ENCODE results near the gene TMEM273. TPM values are rescaled to one million over a fixed set of nuclear protein-coding genes. Genes with fewer than 3 reads are reported as not detected.

TMEM273 gene
- total RNA-seq, 2 donors from 2014 or later, result 9.6 to 14.8 TPM

DNA sequence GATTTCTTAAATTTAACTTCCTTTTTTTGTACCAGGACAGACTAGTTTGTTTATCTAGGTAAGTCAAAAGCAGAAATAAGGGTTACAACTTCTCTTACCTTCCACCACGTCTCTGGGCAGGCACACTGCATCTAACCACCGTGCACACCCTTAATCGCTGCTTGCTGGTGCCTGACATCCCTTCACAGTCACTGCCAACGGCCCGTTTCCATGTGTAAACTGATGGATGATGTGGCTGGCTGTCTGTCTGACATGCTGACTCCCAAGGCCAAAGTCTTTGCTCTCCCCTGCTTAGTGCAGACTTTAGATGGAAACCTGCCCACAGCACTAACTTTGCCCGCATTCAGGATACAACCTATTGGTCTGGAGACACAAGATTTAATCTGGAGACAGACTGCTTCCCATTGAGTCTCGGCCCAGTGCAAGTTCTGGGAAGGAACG, 1.1 kb downstream of the TMEM273 start:
- Histone ChIP-seq H3K27ac (no peak overlapping the region), H3K4me3 (peak overlapping the region; percentile 37), H3K4me1 (ENCODE audit: control insufficient read depth in 1 of 2, low read depth in 2 of 2) (peaks cover 9 to 18% of the 10 kb centered on the region in 2 donors), H3K27me3 (replicated peaks; ENCODE audit: insufficient read depth) (no peaks in the 10 kb centered on the region), H3K36me3 (no peaks in the 10 kb centered on the region), H3K9me3 (no peaks in the 10 kb centered on the region)
- ATAC-seq (ENCODE audit: insufficient number of reproducible peaks, low FRiP score, low read depth) (no peak), DNase-seq (ENCODE audit: low spot score) (no peak)
- TF ChIP-seq, protein P1, sequence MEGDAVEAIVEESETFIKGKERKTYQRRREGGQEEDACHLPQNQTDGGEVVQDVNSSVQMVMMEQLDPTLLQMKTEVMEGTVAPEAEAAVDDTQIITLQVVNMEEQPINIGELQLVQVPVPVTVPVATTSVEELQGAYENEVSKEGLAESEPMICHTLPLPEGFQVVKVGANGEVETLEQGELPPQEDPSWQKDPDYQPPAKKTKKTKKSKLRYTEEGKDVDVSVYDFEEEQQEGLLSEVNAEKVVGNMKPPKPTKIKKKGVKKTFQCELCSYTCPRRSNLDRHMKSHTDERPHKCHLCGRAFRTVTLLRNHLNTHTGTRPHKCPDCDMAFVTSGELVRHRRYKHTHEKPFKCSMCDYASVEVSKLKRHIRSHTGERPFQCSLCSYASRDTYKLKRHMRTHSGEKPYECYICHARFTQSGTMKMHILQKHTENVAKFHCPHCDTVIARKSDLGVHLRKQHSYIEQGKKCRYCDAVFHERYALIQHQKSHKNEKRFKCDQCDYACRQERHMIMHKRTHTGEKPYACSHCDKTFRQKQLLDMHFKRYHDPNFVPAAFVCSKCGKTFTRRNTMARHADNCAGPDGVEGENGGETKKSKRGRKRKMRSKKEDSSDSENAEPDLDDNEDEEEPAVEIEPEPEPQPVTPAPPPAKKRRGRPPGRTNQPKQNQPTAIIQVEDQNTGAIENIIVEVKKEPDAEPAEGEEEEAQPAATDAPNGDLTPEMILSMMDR (IDR thresholded peaks at IDR 0.05), result no peak

DNA sequence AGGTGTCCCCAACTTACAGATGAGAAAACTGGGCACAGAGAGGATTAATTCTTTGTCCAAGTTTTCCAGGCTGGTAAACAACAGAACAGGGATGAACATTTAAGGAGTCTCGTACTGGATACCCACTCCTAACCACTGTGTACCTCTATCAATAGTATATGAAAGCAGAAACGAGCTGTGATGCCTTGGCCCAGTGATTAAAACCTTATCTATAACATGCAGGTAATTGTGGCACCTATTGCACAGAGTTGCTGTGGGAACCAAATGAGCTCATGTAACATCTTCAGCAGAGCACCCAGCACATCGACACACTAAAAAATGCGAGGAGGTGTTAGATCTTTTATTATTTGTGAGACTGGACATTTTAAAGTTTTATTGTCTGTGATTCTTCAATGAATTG, 1.6 kb downstream of the TMEM273 start:
- peaks cover 9 to 18% of the 10 kb centered on the region in 2 donors for H3K4me1 ChIP-seq (ENCODE audit: control insufficient read depth in 1 of 2, low read depth in 2 of 2)
- DNase-seq (ENCODE audit: low spot score), result no peak
- TF ChIP-seq, protein P1 (IDR thresholded peaks at IDR 0.05), result no peak

DNA sequence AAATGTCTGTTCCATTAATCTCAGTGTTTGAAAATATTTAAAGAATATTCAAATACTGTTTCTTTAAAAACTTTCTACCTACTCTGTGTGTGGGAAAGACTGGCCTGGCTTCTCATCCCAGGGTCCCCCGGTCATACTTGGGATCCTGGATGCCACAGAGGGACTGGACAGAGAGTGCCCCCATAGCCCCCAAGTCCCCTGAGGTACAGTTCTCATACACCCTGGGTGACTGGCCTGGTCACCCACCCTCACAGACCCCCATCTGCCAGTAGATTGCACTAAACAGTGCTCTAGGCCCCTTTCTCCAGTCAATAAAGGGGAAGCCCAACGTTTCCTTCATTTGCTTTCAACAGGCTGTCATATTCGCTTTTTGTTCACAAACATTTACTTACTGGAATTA, 3.0 kb downstream of the TMEM273 start:
- Histone ChIP-seq H3K36me3 (no peaks in the 10 kb centered on the region), H3K4me1 (ENCODE audit: control insufficient read depth in 1 of 2, low read depth in 2 of 2) (peaks cover 9 to 18% of the 10 kb centered on the region in 2 donors)
- DNase-seq (ENCODE audit: low spot score), result no peak

More for the DNA sequence above, 1.6 kb downstream of the TMEM273 start:
- H3K36me3 ChIP-seq, result no peaks in the 10 kb centered on the region
- H3K9me3 ChIP-seq, result no peaks in the 10 kb centered on the region
- ATAC-seq (ENCODE audit: insufficient number of reproducible peaks, low FRiP score, low read depth), result no peak
- H3K27ac ChIP-seq, result no peak overlapping the region
- H3K4me3 ChIP-seq, result no peak overlapping the region
- no peaks in the 10 kb centered on the region for H3K27me3 ChIP-seq (replicated peaks; ENCODE audit: insufficient read depth)

DNA sequence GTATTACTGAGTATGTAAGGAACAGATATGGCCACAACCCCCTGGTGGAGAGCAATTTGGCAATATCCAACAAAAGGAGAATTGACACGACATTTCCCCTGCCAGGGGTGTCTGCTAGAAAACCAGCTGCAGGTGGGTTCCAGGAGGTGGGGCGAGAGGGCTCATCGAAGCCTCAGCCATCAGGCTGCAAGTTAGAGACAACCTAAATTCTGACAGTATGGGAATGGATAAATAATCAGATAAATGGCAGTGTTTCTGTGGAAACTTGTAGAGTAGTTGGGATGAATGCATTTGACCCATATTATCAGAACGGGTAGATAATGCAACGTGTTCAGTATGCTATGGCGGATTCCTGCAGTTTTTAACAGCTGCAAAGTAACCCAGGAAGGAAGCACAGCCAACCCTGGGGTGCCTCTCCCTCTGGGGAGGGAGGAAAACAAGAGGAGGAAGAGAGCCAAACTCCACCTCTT, 3.5 kb downstream of the TMEM273 start:
- Histone ChIP-seq H3K27ac (no peak overlapping the region), H3K4me3 (no peak overlapping the region), H3K9me3 (no peaks in the 10 kb centered on the region), H3K27me3 (replicated peaks; ENCODE audit: insufficient read depth) (no peaks in the 10 kb centered on the region), H3K36me3 (no peaks in the 10 kb centered on the region), H3K4me1 (ENCODE audit: control insufficient read depth in 1 of 2, low read depth in 2 of 2) (peaks cover 9 to 18% of the 10 kb centered on the region in 2 donors)
- DNase-seq (ENCODE audit: low spot score) (no peak), ATAC-seq (ENCODE audit: insufficient number of reproducible peaks, low FRiP score, low read depth) (no peak)
- TF ChIP-seq, protein P1 (IDR thresholded peaks at IDR 0.05), result no peak

More for the DNA sequence above, 3.0 kb downstream of the TMEM273 start:
- no peak overlapping the region for H3K4me3 ChIP-seq
- TF ChIP-seq, protein P1 (IDR thresholded peaks at IDR 0.05), result no peak
- ATAC-seq (ENCODE audit: insufficient number of reproducible peaks, low FRiP score, low read depth), result no peak
- H3K27ac ChIP-seq, result no peak overlapping the region
- no peaks in the 10 kb centered on the region for H3K27me3 ChIP-seq (replicated peaks; ENCODE audit: insufficient read depth)
- H3K9me3 ChIP-seq, result no peaks in the 10 kb centered on the region

DNA sequence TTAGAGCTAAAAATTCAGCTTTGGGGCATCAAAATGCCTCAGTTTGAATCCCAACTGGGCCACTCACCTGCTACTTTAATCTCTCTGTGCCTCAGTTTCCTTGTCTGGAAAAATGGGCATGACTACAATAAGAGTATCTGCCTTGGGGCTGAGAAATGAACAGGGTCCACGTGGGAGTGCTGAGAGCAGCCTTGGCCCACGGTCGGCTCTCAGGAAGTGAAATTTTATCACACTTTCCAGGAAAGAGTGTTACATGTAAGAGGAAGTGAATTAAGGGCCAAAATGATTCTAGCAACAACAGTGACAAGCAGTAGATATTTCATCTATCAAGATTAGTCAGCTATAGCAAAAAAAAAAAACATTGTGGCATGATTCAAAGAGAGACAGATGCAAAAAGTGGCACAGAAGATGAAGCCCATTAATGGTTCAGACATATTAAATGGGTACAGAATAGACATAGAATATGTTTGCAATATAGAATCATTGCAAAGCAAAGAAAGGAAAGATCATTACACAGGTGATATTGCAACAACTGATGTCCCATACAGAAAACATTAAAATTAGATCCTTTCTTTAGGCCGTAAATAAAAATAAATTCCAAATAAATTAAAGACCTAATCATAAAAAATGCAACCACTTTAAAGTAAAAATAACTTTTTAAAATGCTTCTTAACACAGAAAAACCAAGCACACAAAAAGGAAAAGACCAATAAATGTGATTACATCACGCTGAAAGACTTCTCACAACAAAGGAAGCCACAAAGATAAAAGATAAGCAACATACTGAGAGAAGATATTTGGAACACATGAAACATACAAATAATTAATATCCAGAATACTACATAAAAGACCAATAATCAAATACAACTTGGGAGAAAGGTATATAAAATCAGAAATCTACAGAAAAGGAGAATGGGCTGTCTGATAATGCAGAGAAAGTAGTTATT, 4.3 kb downstream of the TMEM273 start:
- Histone ChIP-seq H3K27ac (no peak overlapping the region), H3K4me1 (ENCODE audit: control insufficient read depth in 1 of 2, low read depth in 2 of 2) (peaks cover 4 to 12% of the 10 kb centered on the region in 2 donors), H3K36me3 (no peaks in the 10 kb centered on the region), H3K9me3 (no peaks in the 10 kb centered on the region), H3K27me3 (replicated peaks; ENCODE audit: insufficient read depth) (no peaks in the 10 kb centered on the region), H3K4me3 (no peak overlapping the region)
- DNase-seq (ENCODE audit: low spot score), result no peak
- TF ChIP-seq, protein P1 (IDR thresholded peaks at IDR 0.05), result no peak
- no peak for ATAC-seq (ENCODE audit: insufficient number of reproducible peaks, low FRiP score, low read depth)

Measured in thoracic aorta (tissue), 2 donors.